Neural cell (in vitro differentiated cells): Measurements from ENCODE around the gene APOE.

Source experiments
- CTCF ChIP-seq: fragments of 450-650 bp; IDR thresholded peaks from 2 replicates; pipeline ENCODE4 v1.5.1; 2014; ENCODE audit warnings: antibody characterized with exemption, mild to moderate bottlenecking, moderate library complexity; ENCODE audit not compliant: poor library complexity, severe bottlenecking
- POLR2AphosphoS5 ChIP-seq: IDR thresholded peaks from 2 replicates; pipeline ENCODE4 v1.6.1; 2012
- SMC3 ChIP-seq: fragments of 450-650 bp; conservative IDR thresholded peaks from 2 replicates; pipeline ENCODE4 v1.6.1; 2014; ENCODE audit warnings: antibody characterized with exemption, mild to moderate bottlenecking, moderate library complexity; ENCODE audit not compliant: poor library complexity

GRCh38 chr19:44948237-44948636, 42.6 kb downstream of the APOE start:
- TF ChIP-seq CTCF: no peak
- TF ChIP-seq SMC3: no peak
- TF ChIP-seq POLR2AphosphoS5: no peak
